ENCODE data around the gene BICDL2.

The BICDL2 gene

DNA sequence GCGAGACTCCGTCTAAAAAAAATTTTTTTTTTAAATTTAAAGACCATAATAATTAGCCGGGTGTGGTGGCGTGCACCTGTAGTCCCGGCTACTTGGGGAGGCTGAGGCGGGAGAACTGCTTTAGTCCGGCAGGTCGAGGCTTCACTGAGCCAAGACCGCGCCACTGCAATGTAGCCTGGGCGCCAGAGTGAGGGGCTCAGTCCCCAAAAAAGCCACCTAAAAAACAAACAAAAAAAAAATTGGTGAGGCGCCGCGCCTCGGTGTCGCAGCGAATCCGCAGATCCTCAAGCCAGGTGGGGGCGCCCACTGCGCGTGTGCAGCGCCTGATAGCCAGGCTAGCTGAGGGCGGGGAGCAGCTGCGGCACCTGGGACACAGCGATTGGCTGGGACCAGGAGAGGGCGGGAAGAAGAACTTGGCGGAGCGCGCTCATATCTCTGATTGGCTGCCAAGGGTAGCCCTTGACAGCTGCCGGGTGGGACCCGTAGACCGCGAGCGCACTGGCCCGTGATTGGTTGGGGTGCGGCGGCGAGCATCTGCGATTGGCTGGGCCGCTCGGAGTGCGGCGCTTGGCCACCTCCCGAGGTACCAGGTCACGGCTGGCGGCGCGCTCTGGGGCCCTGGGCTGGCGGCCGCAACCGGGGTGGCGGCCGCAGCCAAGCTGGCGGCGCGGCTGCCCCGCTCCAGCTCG is 33.0 kb downstream of the BICDL2 start:
- no peak overlapping the region for H3K4me3 ChIP-seq (ENCODE audit: low read length)
- DNase-seq (ENCODE audit: low read depth), result peak; percentile 97
- TF ChIP-seq, protein P1, sequence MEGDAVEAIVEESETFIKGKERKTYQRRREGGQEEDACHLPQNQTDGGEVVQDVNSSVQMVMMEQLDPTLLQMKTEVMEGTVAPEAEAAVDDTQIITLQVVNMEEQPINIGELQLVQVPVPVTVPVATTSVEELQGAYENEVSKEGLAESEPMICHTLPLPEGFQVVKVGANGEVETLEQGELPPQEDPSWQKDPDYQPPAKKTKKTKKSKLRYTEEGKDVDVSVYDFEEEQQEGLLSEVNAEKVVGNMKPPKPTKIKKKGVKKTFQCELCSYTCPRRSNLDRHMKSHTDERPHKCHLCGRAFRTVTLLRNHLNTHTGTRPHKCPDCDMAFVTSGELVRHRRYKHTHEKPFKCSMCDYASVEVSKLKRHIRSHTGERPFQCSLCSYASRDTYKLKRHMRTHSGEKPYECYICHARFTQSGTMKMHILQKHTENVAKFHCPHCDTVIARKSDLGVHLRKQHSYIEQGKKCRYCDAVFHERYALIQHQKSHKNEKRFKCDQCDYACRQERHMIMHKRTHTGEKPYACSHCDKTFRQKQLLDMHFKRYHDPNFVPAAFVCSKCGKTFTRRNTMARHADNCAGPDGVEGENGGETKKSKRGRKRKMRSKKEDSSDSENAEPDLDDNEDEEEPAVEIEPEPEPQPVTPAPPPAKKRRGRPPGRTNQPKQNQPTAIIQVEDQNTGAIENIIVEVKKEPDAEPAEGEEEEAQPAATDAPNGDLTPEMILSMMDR (conservative IDR thresholded peaks at IDR 0.05; ENCODE audit: low read depth, low read length), result peak; percentile 32

DNA sequence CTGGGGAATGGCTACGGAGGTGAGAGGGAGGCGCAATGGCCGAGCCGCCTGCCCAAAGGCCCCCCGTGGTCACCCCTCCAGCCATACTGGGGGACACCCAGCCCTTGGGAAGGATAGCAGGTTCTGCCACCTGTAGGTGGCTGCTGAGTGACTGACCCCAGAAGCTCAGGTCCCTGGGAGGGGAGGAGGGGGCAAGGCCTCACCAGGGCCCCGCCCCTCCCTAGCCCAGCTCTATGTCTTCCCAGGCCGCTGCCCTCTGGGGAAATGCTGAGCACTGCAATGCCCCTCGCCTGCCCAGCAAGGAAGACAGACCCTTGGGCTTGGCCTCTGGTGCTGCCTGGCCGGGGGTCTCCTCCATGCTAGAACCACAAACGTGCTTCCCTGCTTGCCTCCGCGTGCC is 35.4 kb downstream of the BICDL2 start:
- no peak overlapping the region for H3K4me3 ChIP-seq (ENCODE audit: low read length)
- no peak for DNase-seq (ENCODE audit: low read depth)
- TF ChIP-seq, protein P1 (conservative IDR thresholded peaks at IDR 0.05; ENCODE audit: low read depth, low read length), result no peak

DNA sequence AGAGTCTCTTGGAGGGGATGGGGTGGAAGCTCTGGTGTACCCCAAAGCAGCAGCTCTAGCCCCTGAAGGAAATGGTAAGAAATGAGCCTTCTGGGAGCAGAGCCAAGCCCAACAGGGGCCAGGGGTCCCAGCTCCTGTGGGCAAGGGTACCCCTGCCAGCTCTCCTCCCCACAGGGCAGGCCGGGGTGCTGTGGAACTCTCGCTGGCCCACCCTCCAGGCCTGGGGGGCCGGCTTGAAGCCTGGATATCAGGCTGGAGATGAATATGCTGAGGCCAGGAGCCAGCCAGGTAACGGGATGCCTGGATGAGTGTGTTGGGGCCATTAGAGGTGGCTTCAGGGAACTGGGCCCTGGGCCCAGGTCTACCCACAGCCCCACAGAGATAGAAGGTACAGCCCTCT is 36.2 kb downstream of the BICDL2 start:
- TF ChIP-seq, protein P1 (conservative IDR thresholded peaks at IDR 0.05; ENCODE audit: low read depth, low read length), result no peak
- DNase-seq (ENCODE audit: low read depth), result no peak
- no peak overlapping the region for H3K4me3 ChIP-seq (ENCODE audit: low read length)

DNA sequence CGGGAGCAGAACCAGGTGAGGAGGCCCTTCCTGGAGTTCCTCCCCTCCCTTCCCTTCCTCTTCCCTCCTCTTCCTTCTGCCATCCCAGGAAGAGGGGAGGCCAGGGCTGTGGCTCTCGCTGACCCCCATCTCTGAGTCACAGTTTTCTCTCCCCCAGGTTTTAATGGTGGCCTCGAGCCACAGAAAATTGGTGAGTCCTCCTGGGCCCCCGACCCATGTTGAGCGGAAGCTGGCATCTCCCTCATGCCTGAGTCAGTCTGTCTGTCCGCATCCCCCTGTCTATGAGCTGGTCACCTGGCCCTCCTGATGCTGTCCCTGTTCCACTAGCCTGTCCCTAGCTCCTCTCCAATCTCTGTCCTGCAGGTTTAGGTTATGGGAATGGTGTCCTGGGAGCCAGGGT is 36.8 kb downstream of the BICDL2 start:
- no peak overlapping the region for H3K4me3 ChIP-seq (ENCODE audit: low read length)
- TF ChIP-seq, protein P1 (conservative IDR thresholded peaks at IDR 0.05; ENCODE audit: low read depth, low read length), result no peak
- DNase-seq (ENCODE audit: low read depth), result no peak

DNA sequence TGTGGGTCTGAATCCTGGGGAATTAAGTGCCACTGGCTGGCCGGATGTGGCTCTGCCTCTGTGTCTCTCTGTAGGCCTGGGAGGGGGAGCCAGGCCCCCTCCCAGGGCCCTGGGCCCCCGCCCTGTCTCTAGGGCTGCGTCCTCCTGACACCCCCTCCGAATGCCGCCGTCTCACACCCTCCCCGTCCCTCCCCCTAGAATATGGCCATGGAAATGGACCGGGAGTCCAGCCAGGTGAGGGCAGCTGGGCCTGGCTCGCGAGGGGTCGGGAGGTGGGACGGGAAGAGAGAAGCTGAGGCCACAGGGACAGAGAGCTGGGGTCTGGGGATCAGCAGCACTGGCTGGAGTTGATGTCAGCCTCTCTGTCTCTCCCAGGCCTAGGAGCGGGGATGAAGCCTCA is 40.4 kb downstream of the BICDL2 start:
- TF ChIP-seq, protein P1 (conservative IDR thresholded peaks at IDR 0.05; ENCODE audit: low read depth, low read length), result no peak
- H3K4me3 ChIP-seq (ENCODE audit: low read length), result no peak overlapping the region
- no peak for DNase-seq (ENCODE audit: low read depth)

DNA sequence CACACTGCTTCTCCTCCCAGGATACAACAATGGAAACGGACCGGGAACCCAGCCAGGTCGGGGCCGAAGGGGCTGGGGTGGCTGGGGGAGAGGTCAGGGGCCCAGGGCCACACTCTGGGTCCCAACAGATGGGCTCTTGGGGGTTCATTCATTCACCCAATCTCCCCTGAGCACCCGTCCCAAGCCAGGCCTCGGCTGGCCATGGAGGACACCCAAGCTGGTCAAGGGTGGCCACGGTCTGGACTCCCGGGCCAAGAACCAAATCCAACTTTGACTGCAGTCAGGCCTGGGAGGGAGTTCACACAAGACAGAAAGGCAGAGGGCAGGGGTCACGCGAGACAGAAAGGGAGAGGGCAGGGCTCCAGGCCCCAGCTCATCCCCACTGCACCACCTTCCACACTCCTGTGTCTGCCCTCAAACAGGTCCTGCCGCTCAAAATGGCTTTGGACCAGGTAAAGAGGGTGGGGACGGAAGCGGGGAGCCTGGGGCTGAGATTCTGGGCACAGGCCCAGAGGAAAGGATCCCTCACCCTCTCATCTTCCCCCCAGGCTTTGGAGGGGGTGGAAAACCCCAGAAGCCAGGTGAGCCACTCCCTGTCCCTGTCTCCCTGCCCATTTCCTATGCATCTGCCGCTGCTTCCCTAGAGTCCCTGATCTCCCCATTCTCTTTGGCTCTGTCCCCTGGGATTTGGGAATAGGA is 44.2 kb downstream of the BICDL2 start:
- TF ChIP-seq, protein P1 (conservative IDR thresholded peaks at IDR 0.05; ENCODE audit: low read depth, low read length), result no peak
- H3K4me3 ChIP-seq (ENCODE audit: low read length), result no peak overlapping the region
- DNase-seq (ENCODE audit: low read depth), result no peak

Data from retinal pigment epithelial cell (primary cell).